Dermis microvascular lymphatic vessel endothelial cell (primary cell): ENCODE measurements around the gene LPCAT2. TPM values are rescaled to one million over a fixed set of nuclear protein-coding genes. Genes with fewer than 3 reads are reported as not detected.
"Not testable (repeated sequence)": the region's sequence is repeated elsewhere in the genome, so short reads cannot be mapped to it uniquely, and the experiment has no call there.

ENCODE experiments used
- DNase-seq, 2 donors: peaks; one replicate each; pipeline versions ENCODE4 v3.0.0 to v3.0.0-alpha.2; 2010; ENCODE audit warnings: low read depth in 2 of 2
- total RNA-seq: library from RNA; depleted of rRNA; stranded (reverse); fragments of >200 nt; gene quantifications from 2 replicates; pipeline ENCODE4 v1.2.1, GENCODE V29; 2014

LPCAT2 gene
- total RNA-seq, 1 donor from 2014 or later: 5.9 TPM

GRCh38 chr16:55592306-55592705 lies 83.4 kb downstream of the LPCAT2 start:
- no peak for DNase-seq

GRCh38 chr16:55597928-55598327 lies 89.1 kb downstream of the LPCAT2 start:
- no peak for DNase-seq

- DNase-seq: no peak
Measured at GRCh38 chr16:55605754-55606336, 97.0 kb downstream of the LPCAT2 start.

- peak; percentile 12 to 58 for DNase-seq
Measured at GRCh38 chr16:55613613-55614335, 104.9 kb downstream of the LPCAT2 start.

- DNase-seq: peak; percentile 40 to 55
Measured at GRCh38 chr16:55615071-55615470, 106.2 kb downstream of the LPCAT2 start.

GRCh38 chr16:55615670-55616069 lies 106.8 kb downstream of the LPCAT2 start:
- DNase-seq: not testable (repeated sequence)

- DNase-seq: no peak
Measured at GRCh38 chr16:55621771-55622170, 112.9 kb downstream of the LPCAT2 start.

- DNase-seq: no peak
Measured at GRCh38 chr16:55622272-55622671, 113.4 kb downstream of the LPCAT2 start.

GRCh38 chr16:55622930-55623561 lies 114.2 kb downstream of the LPCAT2 start:
- DNase-seq: no peak

- DNase-seq: no peak
Measured at GRCh38 chr16:55623640-55624039, 114.8 kb downstream of the LPCAT2 start.

- DNase-seq: no peak
Measured at GRCh38 chr16:55624696-55625095, 115.8 kb downstream of the LPCAT2 start.

GRCh38 chr16:55625843-55626242 lies 117.0 kb downstream of the LPCAT2 start:
- DNase-seq: no peak

GRCh38 chr16:55628306-55628968 lies 119.6 kb downstream of the LPCAT2 start:
- DNase-seq: no peak

GRCh38 chr16:55630774-55631173 lies 121.9 kb downstream of the LPCAT2 start:
- DNase-seq: no peak

GRCh38 chr16:55632259-55632658 lies 123.4 kb downstream of the LPCAT2 start:
- no peak for DNase-seq

GRCh38 chr16:55634193-55634592 lies 125.3 kb downstream of the LPCAT2 start:
- DNase-seq: no peak

Other genes with a start within 250 kb of the LPCAT2 start
- not detected in 2 replicates for gene IRX6, start 184.9 kb upstream of the LPCAT2 start, total RNA-seq
- gene MMP2, start 29.9 kb upstream of the LPCAT2 start, total RNA-seq: 10.5 and 16.3 TPM in 2 replicates
- 0.13 TPM in 2 replicates for gene CAPNS2, start 57.6 kb downstream of the LPCAT2 start, total RNA-seq
- under 0.01 TPM in 1 of 2 replicates, not detected in the other for gene SLC6A2, start 146.9 kb downstream of the LPCAT2 start, total RNA-seq